GM18858 (cell line): Measurements from ENCODE around the gene BACE2.

Experiments used
- ATAC-seq: cut with Tn5 transposase; IDR thresholded peaks from one replicate; pipeline ENCODE4 v1.9.1; 2021; ENCODE audit not compliant: unreplicated experiment

The BACE2 gene

DNA sequence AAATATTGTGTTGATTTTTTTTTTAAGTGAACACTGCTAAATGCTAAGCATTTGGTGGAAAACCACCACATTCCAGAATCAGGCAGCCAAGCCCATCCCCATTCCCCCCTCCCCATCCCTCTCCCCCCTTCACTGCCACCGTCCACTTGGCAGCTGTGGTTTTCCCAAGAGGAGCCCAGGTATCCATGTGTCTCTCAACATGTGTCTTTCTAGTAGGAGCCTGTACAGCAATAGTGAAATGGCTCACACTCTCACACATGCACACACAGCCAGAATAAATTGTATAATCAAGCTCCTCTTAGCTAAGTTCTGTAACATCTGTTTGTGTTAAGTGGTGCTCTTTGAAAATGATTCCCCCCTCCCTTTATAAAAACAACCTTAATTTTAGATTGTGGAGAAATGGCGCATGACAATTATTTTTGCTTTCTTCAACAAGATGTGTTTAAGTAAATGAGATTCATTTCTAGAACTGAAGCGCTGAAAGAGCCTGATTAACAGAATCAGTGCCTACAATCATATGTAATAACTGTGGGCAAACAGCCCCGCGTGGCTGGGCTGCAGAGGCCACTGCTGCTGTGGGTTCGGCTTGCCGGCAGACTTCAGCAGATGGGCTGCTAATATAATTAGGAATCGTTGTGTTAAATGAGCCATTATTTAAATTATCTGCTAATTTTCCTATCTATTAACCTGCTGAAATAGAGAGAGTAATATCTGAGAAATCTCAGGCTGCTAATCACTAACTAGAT is 43.3 kb downstream of the BACE2 start:
- no peak for ATAC-seq

DNA sequence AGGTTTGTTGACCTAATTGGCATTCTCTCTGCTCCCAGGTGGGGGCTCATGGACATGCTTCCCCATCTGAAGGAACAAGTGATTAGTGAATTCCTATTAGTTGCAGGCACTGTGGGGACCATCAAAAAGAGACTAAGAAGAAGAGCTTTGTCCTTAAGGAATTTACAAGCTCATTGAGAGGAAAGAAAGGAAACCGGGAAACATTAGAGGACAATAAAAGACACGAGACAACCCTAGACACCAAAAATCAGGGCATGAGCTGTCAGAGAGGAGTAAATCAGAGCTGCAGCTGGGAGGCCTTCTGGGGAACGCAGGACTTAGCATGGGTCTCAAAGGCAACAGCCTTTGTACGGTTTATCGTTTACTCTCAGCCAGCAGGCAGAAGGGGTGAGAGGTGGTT is 45.1 kb downstream of the BACE2 start:
- no peak for ATAC-seq

DNA sequence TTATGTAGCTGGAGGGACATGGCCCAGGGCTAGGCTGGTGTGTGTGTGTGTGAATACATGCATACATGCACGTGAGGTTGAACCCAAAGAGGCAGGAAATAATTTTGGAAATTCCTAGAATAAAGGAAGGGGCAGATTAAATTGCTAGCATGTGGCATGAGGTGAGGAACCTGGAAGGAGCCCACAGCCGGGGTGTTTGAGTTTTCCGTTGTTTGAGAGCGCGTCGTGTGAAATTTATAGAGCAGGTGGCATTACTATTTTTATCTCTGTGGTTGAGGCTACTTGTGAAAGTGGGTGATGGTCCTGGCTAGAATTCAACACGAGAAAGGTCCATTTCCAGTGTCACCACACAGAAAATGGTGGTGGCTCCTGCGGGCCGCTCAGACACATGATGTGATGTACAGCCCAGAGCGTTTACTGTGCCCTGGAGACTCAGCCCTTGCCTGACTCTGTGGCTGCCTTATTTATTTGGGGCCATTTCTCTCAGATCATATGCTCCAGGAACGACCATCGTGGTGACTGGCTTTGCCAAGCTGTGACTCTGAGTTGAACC is 48.0 kb downstream of the BACE2 start:
- ATAC-seq: no peak

DNA sequence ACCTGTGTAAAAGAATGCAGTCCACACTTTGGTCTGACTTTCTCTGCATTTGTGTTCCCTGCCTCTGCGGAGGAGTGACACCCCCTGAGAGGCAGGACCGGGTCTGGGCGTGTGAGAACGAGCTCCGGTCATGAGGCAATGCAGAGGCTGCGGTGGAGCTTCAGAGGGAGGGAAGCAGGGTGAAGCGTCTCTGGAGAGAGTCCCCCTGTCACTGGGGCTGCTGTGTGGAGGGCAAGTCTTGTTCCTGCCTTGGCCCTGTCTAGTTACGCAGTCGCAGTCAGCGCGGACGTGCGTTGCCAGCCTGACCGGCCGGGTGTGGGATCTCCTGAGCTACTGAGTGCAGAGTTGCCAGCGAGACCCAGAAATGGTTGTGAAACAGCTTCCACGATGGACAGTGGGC is 48.5 kb downstream of the BACE2 start:
- no peak for ATAC-seq

DNA sequence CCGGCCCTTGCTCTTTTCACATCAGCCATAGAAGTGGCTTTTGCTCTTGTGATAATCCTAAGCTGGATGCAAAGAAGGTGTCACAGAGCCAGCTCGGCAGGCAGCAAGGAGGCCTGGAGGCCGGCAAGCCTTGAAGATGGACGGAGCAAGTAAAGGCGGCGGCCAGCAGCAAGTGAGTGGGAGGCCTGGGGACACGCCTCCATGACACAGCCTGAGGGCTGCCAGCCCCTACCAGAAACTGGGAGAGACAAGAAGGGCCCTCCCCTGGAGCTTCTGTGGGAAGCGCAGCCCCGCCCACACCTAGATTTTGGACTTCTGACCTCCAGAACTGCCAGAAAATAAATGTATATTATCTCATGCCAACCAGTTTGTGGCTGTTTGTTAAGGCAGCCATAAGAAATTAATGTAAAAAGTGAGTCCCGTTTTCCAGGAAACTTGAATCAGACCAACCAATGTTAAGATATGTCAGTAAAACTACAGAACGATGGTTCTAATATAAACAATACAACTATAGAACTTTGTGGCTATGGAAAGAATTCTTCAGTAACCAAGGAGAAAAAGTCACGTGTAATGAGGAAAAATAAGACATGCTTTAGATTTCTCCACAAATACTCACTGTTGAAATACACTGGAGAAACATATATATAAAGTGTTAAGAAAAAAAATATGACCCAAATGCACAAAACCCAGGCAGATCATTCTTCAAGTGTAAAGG is 49.9 kb downstream of the BACE2 start:
- ATAC-seq: no peak

DNA sequence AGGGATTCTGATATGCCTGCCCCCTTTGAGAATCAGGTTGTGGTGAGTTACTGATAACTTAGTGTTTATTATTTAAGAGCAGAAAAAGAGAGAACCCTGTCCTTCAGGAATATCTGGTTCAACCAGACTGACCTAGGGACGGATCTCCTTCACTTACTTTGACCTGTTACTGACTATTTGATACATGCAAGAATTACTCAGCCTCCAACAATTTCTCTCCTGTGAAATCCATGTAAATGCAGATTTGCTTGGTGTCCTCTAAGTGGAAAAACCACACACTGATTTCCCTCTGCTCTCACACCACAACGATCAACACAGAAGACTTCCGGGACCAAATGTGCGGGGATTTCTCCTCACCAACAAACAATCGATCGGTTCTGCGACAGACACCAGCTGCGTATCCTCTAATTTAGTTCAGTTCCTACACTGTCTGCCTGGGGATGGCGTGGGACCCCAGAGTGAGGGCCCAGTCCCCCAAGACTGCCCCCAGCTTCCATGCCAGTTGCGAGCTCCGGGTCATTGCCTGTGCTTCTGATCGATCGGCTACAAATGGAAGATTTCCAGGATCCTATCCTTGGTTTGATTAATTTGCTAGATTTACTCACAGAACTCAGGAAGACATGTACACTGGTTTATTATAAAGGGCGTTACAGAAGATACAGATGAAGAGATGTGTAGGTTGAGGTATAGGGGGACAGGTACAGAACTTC is 51.7 kb downstream of the BACE2 start:
- ATAC-seq: no peak

DNA sequence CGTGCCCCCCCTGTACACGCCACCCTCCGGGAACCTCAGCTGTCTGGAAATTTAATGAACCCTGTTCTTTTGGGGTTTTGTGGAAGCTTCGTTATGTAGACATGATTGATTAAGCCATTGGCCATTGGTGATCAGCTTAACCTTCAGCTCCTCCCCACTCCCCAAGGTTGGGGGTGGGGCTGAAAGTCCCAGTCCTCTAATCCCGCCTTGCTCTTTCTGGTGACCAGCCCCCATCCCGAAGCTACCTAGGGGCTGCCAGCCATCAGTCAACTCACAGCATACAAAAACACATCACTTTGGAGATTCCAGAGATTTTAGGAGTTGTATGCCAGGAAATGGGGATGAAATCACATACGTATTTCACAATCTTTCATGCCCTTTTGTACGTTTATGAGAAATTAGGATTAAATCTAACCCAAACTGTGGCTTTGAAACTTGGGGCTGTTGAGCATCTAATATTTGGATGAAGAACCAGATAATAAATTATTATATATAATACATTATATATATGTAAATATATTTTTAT is 52.3 kb downstream of the BACE2 start:
- ATAC-seq: no peak

DNA sequence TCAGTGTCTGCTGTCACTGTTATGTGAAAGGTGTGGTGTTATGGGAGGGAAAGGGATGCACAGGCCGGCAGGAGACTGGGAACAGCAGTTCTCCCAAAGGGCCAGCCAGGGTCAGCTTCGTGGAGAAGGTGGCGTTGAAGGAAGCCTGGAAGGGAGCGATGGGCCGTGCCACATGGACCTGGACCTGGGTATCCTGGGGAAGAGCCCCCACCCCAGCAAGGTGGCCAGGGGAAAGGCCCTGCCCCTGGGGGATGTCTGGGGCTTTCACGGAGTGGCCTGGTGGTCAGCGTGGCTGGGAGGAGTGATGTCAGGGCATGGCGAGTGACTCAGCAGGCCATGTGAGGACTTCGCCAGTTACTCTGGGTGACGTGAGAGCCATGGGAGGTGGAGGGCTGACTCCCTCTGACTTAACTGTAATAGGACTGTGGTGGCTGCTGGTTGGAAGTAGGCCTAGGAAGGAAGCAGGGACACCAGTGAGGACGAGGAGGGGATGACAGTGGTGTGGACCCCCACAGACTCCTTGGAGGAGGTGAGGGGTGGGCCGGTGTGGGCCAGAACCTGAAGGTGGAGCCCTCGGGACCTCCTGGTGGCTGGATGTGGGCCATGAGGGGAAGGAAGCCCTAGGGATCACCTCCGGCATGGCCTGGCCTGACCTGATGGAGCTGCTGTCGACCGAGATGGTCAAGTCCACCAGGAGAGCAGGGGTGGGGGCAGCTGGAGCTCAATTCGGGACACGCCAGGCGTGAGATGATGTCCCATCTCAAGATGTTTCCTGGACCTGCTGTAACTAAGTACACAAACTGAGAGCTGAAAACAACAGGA is 54.5 kb downstream of the BACE2 start:
- ATAC-seq: no peak

DNA sequence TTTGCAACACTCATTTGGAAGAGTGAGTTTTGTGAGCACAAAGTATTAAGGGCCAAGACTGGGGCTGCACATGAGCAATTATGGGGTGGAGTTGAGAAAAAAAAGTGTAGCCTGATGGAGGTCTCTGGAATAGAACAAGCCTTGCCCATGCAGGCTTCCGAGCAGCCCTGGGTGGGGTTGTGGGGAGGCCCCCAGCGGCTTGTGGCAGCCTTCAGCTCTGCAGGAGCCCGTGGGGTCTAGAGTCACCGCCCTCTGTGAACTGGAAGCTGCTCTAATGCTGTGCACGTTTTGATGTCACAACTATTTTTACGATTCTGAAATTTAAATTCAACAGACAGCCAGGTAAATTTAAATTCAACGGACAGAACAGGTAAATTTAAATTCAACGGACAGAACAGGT is 58.9 kb downstream of the BACE2 start:
- ATAC-seq: no peak

DNA sequence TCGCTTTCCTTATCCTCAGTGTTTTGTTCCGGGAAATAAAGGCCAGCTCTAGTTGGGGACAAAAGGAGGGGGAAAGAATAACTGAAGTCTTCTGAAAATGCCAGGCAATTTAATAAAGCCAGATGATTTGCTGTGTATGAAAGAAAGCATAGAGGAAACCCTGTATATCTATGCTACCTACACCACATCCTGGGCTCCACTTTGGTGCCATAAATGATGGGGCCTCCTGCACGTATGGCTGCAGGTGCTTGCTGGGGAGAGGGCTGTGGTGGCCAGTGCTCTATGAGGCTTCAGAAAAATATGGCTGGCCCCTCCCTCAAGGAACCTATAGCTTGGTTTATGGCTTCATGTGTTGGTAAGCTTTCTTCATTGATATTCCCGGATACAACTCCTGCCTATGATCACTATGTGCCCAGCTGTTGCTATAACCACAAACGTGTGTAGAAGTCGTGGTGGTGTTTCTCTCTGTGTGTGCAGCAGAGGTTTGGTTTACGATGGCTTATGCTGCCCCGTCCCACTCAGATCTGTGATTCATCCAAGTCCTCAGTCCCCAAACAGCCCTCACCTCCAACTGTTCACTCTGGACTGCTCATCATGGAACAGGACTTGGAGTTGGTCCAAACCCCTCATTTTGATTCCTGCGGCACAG is 59.5 kb downstream of the BACE2 start:
- ATAC-seq: no peak

DNA sequence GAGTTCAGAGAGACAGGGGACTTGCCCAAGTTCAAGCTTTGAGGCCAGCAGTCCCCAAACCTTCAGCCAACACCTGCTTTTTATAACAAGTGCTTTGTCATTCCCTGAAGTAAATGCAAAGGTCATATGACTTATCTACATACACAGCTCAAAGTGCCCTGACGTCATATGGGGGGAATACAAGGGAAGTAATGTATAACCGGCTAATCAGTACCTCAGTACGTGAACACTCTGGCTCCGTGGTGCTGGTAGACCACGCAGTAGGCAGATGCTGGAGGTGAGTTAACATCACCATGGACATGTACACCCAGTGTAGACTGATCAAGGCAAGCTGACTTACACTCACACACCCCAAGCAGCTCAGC is 60.0 kb downstream of the BACE2 start:
- no peak for ATAC-seq

DNA sequence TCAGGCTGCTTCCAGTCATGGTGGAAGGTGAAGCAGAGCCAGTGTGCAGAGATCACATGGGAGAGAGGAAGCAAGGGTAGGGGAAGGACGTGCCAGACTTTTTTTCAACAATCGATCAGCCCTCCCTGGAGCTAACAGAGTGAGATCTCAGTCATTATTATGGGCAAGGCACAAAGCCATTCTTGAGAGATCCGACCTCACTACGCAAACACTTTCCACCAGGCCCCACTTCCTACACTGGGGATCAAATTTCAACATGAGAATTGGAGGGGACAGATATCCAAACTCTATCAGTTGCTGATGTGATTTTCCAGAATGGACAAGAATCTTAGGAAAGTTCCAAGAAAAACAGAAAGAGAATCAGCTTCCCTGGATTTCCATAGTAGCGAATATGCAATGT is 60.5 kb downstream of the BACE2 start:
- no peak for ATAC-seq

DNA sequence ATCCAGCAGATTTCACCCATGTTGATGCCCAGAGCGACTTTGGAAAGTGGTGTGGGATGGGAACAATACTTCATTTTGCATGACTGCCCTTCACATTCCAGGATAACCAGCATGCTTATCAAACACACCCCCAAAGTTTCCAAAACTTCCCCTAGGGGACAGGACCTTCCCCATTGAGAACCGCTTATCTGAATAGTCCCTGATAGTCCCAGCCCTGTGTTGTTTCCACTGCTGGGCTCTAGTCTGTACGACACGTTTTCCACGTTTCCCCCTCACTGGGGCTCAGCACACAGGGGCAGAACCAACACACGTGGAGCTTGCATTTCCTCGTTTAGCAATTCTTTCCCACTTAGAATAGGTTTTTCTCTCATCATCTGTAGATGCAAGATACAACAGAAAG is 61.0 kb downstream of the BACE2 start:
- ATAC-seq: no peak

DNA sequence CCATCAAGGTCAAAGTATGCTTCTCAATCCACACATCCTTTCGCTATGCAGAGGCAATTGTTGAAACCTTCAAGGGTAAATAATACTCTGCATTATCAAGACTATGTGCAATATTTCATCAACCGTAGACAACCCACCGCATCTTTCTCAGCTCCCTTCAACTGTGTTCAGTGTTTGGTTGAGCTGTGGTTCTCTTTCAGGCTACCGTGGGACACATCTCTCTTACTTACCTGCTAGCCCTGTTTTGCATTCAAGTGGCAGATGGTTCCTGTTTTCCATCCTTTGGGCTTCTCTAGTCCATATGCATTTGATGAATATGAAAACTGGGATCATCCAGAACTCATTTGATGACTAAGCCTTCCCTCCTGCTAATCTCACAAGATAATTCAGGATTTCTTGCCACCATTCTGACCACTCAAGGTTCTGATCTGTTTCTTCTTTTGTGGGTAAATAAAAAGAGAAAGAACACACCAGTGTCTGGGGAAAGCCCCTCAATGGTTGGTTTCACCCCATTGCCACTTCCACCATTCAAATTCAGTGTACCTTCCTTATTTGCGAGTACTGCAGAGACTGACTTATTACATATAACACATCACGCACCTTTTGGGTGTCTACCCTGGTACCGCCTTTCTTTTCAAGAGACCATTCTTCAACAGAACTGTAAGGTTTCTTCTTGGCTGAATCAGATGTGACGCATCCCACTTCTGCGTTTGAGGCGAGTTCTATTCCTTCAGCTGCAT is 61.7 kb downstream of the BACE2 start:
- ATAC-seq: peak; percentile 57

DNA sequence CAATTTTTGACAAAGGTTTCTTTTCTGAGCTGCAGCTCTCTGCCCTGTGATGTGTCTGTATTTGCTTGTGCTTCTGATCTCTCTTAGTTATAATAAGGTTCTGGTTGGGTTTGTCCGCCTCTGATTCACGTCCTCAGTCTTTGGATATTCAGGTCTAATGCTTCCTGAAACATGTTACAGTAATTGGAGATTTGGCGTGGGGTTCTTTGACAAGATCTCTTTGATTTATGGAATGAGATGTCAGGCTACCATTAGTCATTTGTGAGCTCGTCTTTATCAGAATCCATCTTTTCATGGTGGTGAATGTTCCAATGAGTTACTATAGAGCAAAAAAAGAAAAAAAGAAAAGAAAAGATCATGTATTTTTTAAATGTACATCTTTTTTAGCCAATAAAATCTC is 62.5 kb downstream of the BACE2 start:
- ATAC-seq: no peak

DNA sequence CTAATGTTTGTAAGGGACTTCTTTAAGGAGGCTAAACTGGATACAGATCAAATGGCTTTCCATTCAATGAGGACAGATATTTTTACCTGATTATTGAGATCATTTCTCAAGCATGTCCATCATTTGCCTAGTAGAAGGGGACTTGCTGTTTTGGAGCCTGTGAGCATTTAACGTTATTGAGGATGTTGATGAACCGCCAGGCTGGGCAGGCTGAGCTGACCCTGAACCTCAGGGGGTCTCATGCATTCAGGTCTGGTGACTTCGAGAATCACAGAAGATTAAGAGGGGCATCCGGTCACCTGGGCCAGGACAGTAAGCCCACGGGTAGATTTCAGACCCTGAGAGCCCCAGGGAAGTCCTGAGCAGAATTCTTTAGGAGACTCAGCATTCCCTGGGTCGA is 63.1 kb downstream of the BACE2 start:
- ATAC-seq: no peak

DNA sequence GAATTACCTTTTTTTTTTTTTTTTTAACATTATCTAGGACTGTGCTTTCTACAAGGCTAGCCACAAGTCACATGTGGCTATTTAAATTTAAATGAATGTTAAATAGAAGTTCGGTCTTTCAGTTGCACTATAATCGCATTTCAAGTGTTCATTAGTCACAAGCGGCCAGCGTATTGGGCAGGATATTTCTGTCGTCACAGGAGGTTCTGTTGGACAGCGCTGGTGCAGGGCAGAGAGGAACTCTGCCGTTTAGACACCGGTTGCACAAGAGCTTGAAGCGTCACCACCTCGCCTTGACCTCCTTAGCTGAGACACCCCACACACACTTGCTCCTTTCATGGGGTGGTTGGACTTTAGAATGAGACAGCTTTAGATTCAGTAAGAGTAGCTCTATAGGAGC is 64.1 kb downstream of the BACE2 start:
- no peak for ATAC-seq

DNA sequence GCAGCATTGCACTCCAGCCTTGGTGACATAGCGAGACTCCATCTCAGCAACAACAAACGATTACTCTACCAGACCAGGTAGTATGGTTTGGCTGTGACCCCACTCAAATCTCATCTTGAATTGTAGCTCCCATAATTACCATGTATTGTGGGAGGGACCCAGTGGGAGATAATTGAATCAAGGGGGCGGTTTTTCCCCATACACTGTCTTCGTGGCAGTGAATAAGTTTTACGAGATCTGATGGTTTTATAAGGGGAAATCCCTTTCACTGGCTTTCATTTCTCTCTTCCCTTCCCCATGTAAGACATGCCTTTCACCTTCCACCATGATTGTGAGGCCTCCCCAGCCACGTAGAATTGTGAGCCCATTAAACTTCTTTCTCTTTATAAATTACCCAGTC is 66.0 kb downstream of the BACE2 start:
- ATAC-seq: no peak

DNA sequence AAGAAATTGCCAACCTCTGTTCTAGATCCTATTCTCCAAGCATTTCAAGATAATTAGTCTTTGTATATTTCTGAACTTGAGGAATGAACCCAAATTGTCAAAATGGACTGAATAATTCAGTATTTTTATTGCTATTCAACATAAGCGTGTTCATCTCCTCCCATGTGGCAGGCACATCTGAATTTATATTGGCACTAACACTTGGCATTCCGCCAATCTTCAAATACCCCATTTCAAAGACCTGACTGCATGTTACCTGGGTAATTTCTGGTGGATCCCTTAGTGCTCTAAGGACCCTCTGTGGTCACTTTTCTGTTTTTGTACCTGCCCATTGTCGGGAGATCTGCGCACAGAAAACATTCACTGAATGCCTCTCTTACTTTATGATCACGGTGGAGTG is 66.6 kb downstream of the BACE2 start:
- ATAC-seq: no peak

DNA sequence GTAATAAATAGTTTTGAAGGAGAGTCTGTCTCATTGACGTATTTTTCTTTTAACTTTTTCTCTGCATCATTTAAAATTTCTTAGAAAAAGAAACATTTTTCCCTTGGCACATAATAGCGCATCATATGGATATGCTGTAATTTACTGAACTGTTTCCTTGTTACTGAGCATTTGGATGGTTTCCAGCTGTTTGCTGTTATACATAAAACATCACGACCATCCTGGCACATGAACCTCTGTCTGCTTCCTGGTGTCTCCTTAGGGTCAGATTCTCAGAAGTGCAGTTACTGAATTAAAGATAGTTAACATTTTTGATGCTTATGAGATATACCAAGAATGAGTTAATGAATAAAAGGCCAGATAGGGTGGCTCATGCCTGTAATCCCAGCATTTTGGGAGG is 67.2 kb downstream of the BACE2 start:
- ATAC-seq: no peak
